ENCODE data around the gene KATNAL2. TPM values are rescaled to one million over a fixed set of nuclear protein-coding genes. Genes with fewer than 3 reads are reported as not detected.

Gene KATNAL2
- total RNA-seq, 6 experiments from 2014 or later = 1.2 to 5.1 (median 2.7) TPM

GRCh38 chr18:47075098-47075883 is 157.9 kb downstream of the KATNAL2 start:
- DNase-seq (no peak), ATAC-seq (no peak)
- H3K9me3 ChIP-seq = no peaks in the 10 kb centered on the region
- H3K27me3 ChIP-seq = no peaks in the 10 kb centered on the region
- no peaks in the 10 kb centered on the region for H3K36me3 ChIP-seq
- intact Hi-C loops (cut with DNase I) = no loop called here
- TF ChIP-seq CTCF (IDR thresholded peaks at IDR 0.05) = no peak
- no peak for TF ChIP-seq POLR2A (IDR thresholded peaks at IDR 0.05)
- WGBS (ENCODE audit: insufficient coverage, low coverage, low lambda C conversion rate, missing lambda C conversion rate) = 88% methylated on average over 8 of the region's 13 CpGs
- H3K4me1 ChIP-seq = no peaks in the 10 kb centered on the region
- H3K27ac ChIP-seq = no peak overlapping the region
- H3K4me3 ChIP-seq = no peak overlapping the region

GRCh38 chr18:47077111-47077510 is 159.7 kb downstream of the KATNAL2 start:
- no peaks in the 10 kb centered on the region for H3K4me1 ChIP-seq
- no peaks in the 10 kb centered on the region for H3K27me3 ChIP-seq
- intact Hi-C loops (cut with DNase I) = no loop called here
- DNase-seq = no peak
- no peaks in the 10 kb centered on the region for H3K36me3 ChIP-seq
- no peaks in the 10 kb centered on the region for H3K9me3 ChIP-seq
- no peak overlapping the region for H3K4me3 ChIP-seq
- TF ChIP-seq POLR2A (IDR thresholded peaks at IDR 0.05) (no peak), CTCF (IDR thresholded peaks at IDR 0.05) (no peak)
- no peak for ATAC-seq
- 84% methylated on average over 5 of the region's 7 CpGs for WGBS (ENCODE audit: insufficient coverage, low coverage, low lambda C conversion rate, missing lambda C conversion rate)
- no peak overlapping the region for H3K27ac ChIP-seq

- H3K4me3 ChIP-seq = no peak overlapping the region
- no peak overlapping the region for H3K27ac ChIP-seq
- DNase-seq (no peak), ATAC-seq (no peak)
- no peaks in the 10 kb centered on the region for H3K36me3 ChIP-seq
- H3K4me1 ChIP-seq = no peaks in the 10 kb centered on the region
- no peak for TF ChIP-seq POLR2A (IDR thresholded peaks at IDR 0.05)
- no peak for TF ChIP-seq CTCF (IDR thresholded peaks at IDR 0.05)
- no peaks in the 10 kb centered on the region for H3K9me3 ChIP-seq
- 93% methylated on average over 2 of the region's 2 CpGs for WGBS (ENCODE audit: insufficient coverage, low coverage, low lambda C conversion rate, missing lambda C conversion rate)
- intact Hi-C loops (cut with DNase I) = no loop called here
- no peaks in the 10 kb centered on the region for H3K27me3 ChIP-seq
Measured at GRCh38 chr18:47080872-47081271, 163.5 kb downstream of the KATNAL2 start.

GRCh38 chr18:47081578-47081977 is 164.2 kb downstream of the KATNAL2 start:
- no peak overlapping the region for H3K27ac ChIP-seq
- 73% methylated on average over 2 of the region's 2 CpGs for WGBS (ENCODE audit: insufficient coverage, low coverage, low lambda C conversion rate, missing lambda C conversion rate)
- no peaks in the 10 kb centered on the region for H3K36me3 ChIP-seq
- H3K4me3 ChIP-seq = no peak overlapping the region
- ATAC-seq (no peak), DNase-seq (no peak)
- intact Hi-C loops (cut with DNase I) = no loop called here
- no peaks in the 10 kb centered on the region for H3K9me3 ChIP-seq
- H3K27me3 ChIP-seq = no peaks in the 10 kb centered on the region
- TF ChIP-seq POLR2A (IDR thresholded peaks at IDR 0.05) (no peak), CTCF (IDR thresholded peaks at IDR 0.05) (no peak)
- no peaks in the 10 kb centered on the region for H3K4me1 ChIP-seq
